GM12891 (cell line): ENCODE measurements around the gene TMEM109.

ENCODE experiments used
- DNase-seq: peaks from one replicate; pipeline ENCODE4 v3.0.0; 2011; ENCODE audit warnings: low spot score; ENCODE audit not compliant: insufficient read length
- FAIRE-seq: peaks from 2 replicates; lab custom pipeline; 2011; peaks lifted over from hg19 to GRCh38; lab: Jason Lieb, UNC
- POLR2A ChIP-seq: IDR thresholded peaks from 2 replicates; pipeline ENCODE4 v1.6.1; 2011; ENCODE audit warnings: low read depth, low read length, control low read depth
- POU2F2 ChIP-seq: IDR thresholded peaks from 2 replicates; pipeline ENCODE4 v1.6.1; 2011; ENCODE audit warnings: low read depth, mild to moderate bottlenecking, control low read depth, low read length, moderate library complexity
- TAF1 ChIP-seq: IDR thresholded peaks from 2 replicates; pipeline ENCODE4 v1.6.1; 2011; ENCODE audit warnings: low read depth, low read length, control low read depth

Gene TMEM109

DNA sequence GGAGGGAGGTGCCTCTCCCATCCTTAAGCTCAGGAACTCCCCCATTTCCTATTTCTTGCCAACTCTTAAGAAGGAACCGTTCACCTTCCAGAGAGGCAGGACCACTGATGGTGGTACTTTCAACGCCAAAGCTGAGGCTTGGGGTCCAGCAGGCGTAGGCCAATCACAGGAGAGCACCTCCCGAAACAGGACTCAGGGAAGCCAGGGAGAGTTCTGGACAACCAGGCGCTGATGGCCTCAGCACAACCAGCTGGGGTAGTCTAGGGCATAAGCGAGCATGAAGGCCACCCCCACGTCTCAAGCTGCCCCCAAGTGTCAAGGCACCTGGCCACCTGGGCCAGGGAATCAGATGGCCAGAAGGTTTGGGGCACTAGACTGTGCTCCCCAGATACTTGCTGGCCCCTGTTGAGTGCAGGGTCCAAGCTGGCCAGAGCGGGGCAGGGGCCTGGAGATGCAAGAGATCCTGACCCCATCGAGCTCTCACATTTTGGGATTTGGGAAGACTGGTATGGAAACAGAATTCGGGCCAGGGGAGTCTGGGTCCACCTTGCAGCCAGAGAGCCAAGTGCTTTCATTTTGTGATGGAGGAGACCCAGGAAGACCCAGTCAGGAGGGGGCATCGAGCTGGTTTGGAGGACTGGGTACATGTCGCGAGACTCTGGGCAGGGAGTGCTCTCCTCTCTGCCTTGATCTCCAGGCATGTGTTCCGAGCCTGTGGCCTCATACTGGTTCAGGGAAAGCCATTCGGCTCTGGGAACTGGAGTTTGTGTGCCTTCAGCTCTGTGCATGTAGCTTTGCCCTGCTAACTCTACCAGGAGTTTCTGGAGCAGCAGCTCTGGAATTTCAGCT, 58.4 kb downstream of the TMEM109 start:
- no peak for FAIRE-seq
- no peak for TF ChIP-seq POLR2A
- TF ChIP-seq TAF1 = no peak
- no peak for TF ChIP-seq POU2F2

More for the DNA sequence above, 58.4 kb downstream of the TMEM109 start:
- no peak for DNase-seq
